ENCODE results near the gene EZH1. TPM values are rescaled to one million over a fixed set of nuclear protein-coding genes. Genes with fewer than 3 reads are reported as not detected.

Gene EZH1
- total RNA-seq, 1 experiment from 2014 or later = 22.4 TPM

DNA sequence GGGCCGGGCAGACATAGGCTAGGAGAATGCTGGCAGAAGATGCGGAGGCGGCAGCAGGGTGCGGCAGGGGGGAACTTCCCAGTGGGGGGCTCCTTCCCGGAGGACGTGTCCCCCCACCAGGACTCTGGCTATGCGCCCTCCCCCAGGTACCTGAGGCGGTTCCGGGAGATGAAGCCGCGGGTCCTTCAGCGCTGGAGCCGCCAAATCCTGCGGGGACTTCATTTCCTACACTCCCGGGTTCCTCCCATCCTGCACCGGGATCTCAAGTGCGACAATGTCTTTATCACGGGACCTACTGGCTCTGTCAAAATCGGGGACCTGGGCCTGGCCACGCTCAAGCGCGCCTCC is 38.9 kb upstream of the EZH1 start:
- Mint-ChIP-seq H3K4me3 (no peak overlapping the region), H3K27me3 (ENCODE audit: low read depth) (peaks cover 61% of the 10 kb centered on the region), H3K9me3 (no peaks in the 10 kb centered on the region), H3K36me3 (no peaks in the 10 kb centered on the region; the same call in 1 of the 2 replicates), H3K4me1 (peaks cover 20% of the 10 kb centered on the region), H3K27ac (no peak overlapping the region)
- ChIA-PET POLR2A (no interaction called here), CTCF (interaction anchor here (2.0 kb wide), 1 partner anchor 40 kb away, joined by 6 read pairs; the partner anchor contains the start of gene BECN1)
- ATAC-seq = no peak
- no peak for DNase-seq (ENCODE audit: low spot score)
- no peak for TF ChIP-seq FOXP1 (CRISPR knock-in tag; IDR thresholded peaks at IDR 0.05; ENCODE audit: borderline replicate concordance)
- TF ChIP-seq, protein P1, sequence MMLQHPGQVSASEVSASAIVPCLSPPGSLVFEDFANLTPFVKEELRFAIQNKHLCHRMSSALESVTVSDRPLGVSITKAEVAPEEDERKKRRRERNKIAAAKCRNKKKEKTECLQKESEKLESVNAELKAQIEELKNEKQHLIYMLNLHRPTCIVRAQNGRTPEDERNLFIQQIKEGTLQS (CRISPR knock-in tag; conservative IDR thresholded peaks at IDR 0.05) = no peak
- no peak for TF ChIP-seq IRF2 (CRISPR knock-in tag; IDR thresholded peaks at IDR 0.05; ENCODE audit: borderline replicate concordance, low read depth)
- TF ChIP-seq, protein P2, sequence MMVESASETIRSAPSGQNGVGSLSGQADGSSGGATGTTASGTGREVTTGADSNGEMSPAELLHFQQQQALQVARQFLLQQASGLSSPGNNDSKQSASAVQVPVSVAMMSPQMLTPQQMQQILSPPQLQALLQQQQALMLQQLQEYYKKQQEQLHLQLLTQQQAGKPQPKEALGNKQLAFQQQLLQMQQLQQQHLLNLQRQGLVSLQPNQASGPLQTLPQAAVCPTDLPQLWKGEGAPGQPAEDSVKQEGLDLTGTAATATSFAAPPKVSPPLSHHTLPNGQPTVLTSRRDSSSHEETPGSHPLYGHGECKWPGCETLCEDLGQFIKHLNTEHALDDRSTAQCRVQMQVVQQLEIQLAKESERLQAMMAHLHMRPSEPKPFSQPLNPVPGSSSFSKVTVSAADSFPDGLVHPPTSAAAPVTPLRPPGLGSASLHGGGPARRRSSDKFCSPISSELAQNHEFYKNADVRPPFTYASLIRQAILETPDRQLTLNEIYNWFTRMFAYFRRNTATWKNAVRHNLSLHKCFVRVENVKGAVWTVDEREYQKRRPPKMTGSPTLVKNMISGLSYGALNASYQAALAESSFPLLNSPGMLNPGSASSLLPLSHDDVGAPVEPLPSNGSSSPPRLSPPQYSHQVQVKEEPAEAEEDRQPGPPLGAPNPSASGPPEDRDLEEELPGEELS (CRISPR knock-in tag; IDR thresholded peaks at IDR 0.05) = no peak
- no peak for TF ChIP-seq ATF1 (CRISPR knock-in tag; IDR thresholded peaks at IDR 0.05)
- TF ChIP-seq, protein P3, sequence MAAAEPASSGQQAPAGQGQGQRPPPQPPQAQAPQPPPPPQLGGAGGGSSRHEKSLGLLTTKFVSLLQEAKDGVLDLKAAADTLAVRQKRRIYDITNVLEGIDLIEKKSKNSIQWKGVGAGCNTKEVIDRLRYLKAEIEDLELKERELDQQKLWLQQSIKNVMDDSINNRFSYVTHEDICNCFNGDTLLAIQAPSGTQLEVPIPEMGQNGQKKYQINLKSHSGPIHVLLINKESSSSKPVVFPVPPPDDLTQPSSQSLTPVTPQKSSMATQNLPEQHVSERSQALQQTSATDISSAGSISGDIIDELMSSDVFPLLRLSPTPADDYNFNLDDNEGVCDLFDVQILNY (CRISPR knock-in tag; IDR thresholded peaks at IDR 0.05) = no peak
- no peak for TF ChIP-seq JUN (CRISPR knock-in tag; IDR thresholded peaks at IDR 0.05)
- TF ChIP-seq FOXJ3 (CRISPR knock-in tag; IDR thresholded peaks at IDR 0.05; ENCODE audit: borderline replicate concordance) = no peak
- TF ChIP-seq, protein P4, sequence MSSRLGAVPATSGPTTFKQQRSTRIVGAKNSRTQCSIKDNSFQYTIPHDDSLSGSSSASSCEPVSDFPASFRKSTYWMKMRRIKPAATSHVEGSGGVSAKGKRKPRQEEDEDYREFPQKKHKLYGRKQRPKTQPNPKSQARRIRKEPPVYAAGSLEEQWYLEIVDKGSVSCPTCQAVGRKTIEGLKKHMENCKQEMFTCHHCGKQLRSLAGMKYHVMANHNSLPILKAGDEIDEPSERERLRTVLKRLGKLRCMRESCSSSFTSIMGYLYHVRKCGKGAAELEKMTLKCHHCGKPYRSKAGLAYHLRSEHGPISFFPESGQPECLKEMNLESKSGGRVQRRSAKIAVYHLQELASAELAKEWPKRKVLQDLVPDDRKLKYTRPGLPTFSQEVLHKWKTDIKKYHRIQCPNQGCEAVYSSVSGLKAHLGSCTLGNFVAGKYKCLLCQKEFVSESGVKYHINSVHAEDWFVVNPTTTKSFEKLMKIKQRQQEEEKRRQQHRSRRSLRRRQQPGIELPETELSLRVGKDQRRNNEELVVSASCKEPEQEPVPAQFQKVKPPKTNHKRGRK (CRISPR knock-in tag; IDR thresholded peaks at IDR 0.05; ENCODE audit: borderline replicate concordance) = no peak
- TF ChIP-seq GRHL2 (CRISPR knock-in tag; IDR thresholded peaks at IDR 0.05; ENCODE audit: insufficient replicate concordance, severe bottlenecking) = no peak
- TF ChIP-seq, protein P5, sequence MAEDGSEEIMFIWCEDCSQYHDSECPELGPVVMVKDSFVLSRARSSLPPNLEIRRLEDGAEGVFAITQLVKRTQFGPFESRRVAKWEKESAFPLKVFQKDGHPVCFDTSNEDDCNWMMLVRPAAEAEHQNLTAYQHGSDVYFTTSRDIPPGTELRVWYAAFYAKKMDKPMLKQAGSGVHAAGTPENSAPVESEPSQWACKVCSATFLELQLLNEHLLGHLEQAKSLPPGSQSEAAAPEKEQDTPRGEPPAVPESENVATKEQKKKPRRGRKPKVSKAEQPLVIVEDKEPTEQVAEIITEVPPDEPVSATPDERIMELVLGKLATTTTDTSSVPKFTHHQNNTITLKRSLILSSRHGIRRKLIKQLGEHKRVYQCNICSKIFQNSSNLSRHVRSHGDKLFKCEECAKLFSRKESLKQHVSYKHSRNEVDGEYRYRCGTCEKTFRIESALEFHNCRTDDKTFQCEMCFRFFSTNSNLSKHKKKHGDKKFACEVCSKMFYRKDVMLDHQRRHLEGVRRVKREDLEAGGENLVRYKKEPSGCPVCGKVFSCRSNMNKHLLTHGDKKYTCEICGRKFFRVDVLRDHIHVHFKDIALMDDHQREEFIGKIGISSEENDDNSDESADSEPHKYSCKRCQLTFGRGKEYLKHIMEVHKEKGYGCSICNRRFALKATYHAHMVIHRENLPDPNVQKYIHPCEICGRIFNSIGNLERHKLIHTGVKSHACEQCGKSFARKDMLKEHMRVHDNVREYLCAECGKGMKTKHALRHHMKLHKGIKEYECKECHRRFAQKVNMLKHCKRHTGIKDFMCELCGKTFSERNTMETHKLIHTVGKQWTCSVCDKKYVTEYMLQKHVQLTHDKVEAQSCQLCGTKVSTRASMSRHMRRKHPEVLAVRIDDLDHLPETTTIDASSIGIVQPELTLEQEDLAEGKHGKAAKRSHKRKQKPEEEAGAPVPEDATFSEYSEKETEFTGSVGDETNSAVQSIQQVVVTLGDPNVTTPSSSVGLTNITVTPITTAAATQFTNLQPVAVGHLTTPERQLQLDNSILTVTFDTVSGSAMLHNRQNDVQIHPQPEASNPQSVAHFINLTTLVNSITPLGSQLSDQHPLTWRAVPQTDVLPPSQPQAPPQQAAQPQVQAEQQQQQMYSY (CRISPR knock-in tag; IDR thresholded peaks at IDR 0.05) = no peak
- no peak for TF ChIP-seq ZNF121 (CRISPR knock-in tag; IDR thresholded peaks at IDR 0.05)
- TF ChIP-seq TCF7 (CRISPR knock-in tag; IDR thresholded peaks at IDR 0.05; ENCODE audit: low read depth) = no peak
- TF ChIP-seq, protein P6, sequence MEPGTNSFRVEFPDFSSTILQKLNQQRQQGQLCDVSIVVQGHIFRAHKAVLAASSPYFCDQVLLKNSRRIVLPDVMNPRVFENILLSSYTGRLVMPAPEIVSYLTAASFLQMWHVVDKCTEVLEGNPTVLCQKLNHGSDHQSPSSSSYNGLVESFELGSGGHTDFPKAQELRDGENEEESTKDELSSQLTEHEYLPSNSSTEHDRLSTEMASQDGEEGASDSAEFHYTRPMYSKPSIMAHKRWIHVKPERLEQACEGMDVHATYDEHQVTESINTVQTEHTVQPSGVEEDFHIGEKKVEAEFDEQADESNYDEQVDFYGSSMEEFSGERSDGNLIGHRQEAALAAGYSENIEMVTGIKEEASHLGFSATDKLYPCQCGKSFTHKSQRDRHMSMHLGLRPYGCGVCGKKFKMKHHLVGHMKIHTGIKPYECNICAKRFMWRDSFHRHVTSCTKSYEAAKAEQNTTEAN (CRISPR knock-in tag; IDR thresholded peaks at IDR 0.05) = no peak
- TF ChIP-seq, protein P7, sequence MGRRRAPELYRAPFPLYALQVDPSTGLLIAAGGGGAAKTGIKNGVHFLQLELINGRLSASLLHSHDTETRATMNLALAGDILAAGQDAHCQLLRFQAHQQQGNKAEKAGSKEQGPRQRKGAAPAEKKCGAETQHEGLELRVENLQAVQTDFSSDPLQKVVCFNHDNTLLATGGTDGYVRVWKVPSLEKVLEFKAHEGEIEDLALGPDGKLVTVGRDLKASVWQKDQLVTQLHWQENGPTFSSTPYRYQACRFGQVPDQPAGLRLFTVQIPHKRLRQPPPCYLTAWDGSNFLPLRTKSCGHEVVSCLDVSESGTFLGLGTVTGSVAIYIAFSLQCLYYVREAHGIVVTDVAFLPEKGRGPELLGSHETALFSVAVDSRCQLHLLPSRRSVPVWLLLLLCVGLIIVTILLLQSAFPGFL (CRISPR knock-in tag; IDR thresholded peaks at IDR 0.05; ENCODE audit: borderline replicate concordance) = no peak
- no peak for TF ChIP-seq ZNF416 (CRISPR knock-in tag; IDR thresholded peaks at IDR 0.05)
- TF ChIP-seq, protein P8, sequence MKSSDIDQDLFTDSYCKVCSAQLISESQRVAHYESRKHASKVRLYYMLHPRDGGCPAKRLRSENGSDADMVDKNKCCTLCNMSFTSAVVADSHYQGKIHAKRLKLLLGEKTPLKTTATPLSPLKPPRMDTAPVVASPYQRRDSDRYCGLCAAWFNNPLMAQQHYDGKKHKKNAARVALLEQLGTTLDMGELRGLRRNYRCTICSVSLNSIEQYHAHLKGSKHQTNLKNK (CRISPR knock-in tag; IDR thresholded peaks at IDR 0.05) = no peak
- no peak for TF ChIP-seq ZNF263 (CRISPR knock-in tag; IDR thresholded peaks at IDR 0.05; ENCODE audit: low read depth)
- no peak for TF ChIP-seq SOX15 (CRISPR knock-in tag; IDR thresholded peaks at IDR 0.05)

All from WTC11 (cell line).